ENCODE results near the gene RAD54L2. TPM values are rescaled to one million over a fixed set of nuclear protein-coding genes. Genes with fewer than 3 reads are reported as not detected.

The RAD54L2 gene
- total RNA-seq, 4 donors from 2014 or later, result 17.6 to 41.8 (median 18.3) TPM

- no peak for TF ChIP-seq CTCF (IDR thresholded peaks at IDR 0.05; ENCODE audit: low read depth)
Observed at GRCh38 chr3:51503007-51503406, 35.5 kb upstream of the RAD54L2 start.

- TF ChIP-seq CTCF (IDR thresholded peaks at IDR 0.05; ENCODE audit: low read depth), result no peak
Observed at GRCh38 chr3:51508255-51508654, 30.3 kb upstream of the RAD54L2 start.

GRCh38 chr3:51510996-51511395 is 27.5 kb upstream of the RAD54L2 start:
- no peak for TF ChIP-seq CTCF (IDR thresholded peaks at IDR 0.05; ENCODE audit: low read depth)

- TF ChIP-seq CTCF (IDR thresholded peaks at IDR 0.05; ENCODE audit: low read depth), result no peak
Observed at GRCh38 chr3:51514210-51514609, 24.3 kb upstream of the RAD54L2 start.

- TF ChIP-seq CTCF (IDR thresholded peaks at IDR 0.05; ENCODE audit: low read depth), result no peak
Observed at GRCh38 chr3:51519848-51520247, 18.7 kb upstream of the RAD54L2 start.

GRCh38 chr3:51522273-51522962 is 16.1 kb upstream of the RAD54L2 start:
- TF ChIP-seq CTCF (IDR thresholded peaks at IDR 0.05; ENCODE audit: low read depth), result no peak

- no peak for TF ChIP-seq CTCF (IDR thresholded peaks at IDR 0.05; ENCODE audit: low read depth)
Observed at GRCh38 chr3:51530485-51530884, 8.0 kb upstream of the RAD54L2 start.
